Fibroblast of the conjunctiva (primary cell): ENCODE data around the gene LINGO4.

Source experiments
- DNase-seq: peaks from one replicate; pipeline ENCODE4 v3.0.0-alpha.2; 2010; ENCODE audit warnings: low read depth

The LINGO4 gene

GRCh38 chr1:151833172-151833900 lies 28.1 kb upstream of the LINGO4 start:
- DNase-seq, result no peak

- DNase-seq, result peak; percentile 27
Measured at GRCh38 chr1:151832318-151832980, 27.2 kb upstream of the LINGO4 start.

GRCh38 chr1:151831605-151832004 lies 26.4 kb upstream of the LINGO4 start, which contains the start of gene RORC:
Gene RORC (minus strand): TSS chr1:151831802. CDS start chr1:151831764, 38 bp downstream.
- no peak for DNase-seq

DNA sequence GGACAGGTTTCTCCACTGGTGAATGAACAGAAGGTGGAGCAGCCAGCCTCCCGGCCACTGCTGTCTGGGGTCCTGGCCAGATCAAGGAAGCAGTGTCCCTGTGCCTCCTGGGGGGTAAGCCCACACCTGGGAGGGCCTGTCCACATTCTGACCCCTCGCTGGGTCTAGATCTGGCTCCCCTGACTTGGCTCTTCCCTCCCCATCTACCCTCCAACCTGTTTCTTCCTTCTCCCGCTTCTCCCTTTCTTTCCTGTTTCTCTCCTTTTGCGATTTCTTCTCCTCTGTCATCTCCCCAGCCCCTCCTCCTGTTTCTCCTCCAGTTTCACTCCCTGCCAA lies 26.0 kb upstream of the LINGO4 start:
- DNase-seq, result no peak

DNA sequence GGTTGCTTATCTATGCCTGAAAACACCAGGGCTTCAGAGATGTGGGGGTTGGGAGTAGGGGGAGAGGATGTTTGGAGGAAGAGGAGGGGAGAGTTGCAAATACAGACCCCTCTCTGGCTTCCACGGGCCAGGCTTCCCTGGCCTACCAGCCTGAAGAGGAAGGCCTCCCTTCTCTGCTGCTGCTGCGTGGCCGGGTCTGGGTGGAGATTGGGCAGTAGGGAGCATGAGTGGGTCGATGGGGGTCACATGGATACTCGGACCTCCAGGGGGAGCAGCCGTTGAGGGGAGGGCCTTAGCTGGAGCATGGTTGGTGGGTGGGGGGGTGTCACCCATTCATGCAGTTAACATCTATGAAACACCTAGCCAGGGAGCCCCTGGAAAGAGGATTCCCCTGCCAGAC lies 24.8 kb upstream of the LINGO4 start:
- DNase-seq, result no peak

GRCh38 chr1:151829352-151830046 lies 24.3 kb upstream of the LINGO4 start:
- no peak for DNase-seq

GRCh38 chr1:151828921-151829320 lies 23.7 kb upstream of the LINGO4 start:
- no peak for DNase-seq

- no peak for DNase-seq
Measured at GRCh38 chr1:151827853-151828252, 22.6 kb upstream of the LINGO4 start.

DNA sequence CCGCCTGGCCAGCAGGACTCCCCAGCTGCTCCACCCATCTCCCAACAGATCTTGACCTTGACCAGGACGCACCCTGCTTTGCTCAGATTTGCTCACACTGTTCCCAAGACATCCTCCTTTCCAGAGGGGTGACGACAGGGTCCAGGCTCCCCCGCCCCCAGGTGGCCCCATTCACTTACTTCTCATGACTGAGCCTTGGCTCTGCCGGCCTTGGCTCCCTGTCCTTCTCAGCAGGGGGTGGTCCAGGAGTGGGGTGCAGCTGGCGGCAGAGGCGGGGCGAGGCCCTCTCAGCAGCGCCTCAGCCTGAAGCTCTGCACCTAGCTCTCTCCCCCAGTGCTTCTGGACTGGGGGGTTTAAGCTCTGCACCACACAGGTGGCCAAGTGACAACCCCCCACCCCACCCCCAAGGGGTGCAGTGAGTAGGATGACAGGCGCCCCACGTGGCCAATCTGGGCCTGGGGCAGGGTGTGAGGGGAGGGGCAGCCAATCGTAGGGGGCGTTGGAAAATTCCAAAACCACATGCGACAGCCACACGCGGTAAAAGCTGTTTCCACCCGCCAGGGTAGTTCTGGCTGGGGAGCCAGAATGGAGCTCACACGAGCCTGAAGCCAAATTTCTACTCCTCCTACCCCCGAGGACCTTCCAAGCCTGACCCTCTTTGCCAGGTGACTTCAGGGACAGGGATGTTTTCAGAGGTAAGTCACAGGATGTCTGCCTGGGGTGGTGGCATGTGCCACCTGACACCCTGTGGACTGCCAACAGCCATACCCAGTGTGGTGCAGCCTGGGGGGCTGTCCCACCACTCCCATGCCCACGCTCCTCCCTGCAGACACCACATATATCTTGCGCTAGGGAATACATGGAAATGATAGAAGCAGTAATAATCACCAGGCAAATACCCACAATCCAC lies 20.8 kb upstream of the LINGO4 start:
- no peak for DNase-seq

DNA sequence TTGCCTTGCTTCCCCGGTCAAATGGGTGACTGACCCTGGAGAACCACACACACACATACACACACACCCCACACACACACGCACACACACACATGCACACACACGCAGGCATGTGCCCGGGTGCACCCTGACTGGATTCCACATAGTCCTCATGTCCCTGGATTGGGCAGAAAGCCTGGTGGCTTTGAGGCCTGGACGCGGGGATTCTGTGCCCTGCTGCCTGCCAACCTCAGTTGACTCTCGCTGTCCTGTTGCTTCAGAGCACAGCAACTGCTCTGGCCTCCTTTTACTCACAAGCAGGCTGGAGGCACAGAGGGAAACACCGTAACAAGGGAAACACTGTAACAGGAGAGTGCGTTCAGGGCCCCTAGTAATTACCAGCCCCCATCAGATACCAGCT lies 20.0 kb upstream of the LINGO4 start:
- DNase-seq, result no peak

DNA sequence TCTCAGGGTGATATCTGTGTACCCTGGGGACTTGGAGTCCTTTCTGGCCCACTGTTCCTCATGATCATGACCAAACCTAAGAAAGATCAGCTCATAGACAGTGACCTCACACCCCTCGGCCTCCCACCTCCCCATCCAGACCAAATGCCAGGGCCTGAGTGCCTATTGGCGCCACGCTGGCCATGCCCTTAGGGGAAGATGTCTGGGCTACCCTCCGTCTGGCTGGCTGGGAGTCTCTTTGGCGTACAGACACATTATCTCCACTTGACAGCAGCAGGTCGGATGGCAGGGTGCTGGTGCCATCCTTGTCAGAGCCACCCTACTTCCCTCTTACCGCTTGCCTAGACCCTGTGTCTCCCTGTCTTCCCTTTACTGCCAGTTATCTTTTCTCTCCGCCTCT lies 18.0 kb upstream of the LINGO4 start:
- no peak for DNase-seq

- no peak for DNase-seq
Measured at GRCh38 chr1:151822404-151822803, 17.2 kb upstream of the LINGO4 start.

- no peak for DNase-seq
Measured at GRCh38 chr1:151820940-151821339, 15.7 kb upstream of the LINGO4 start.

- DNase-seq, result no peak
Measured at GRCh38 chr1:151819976-151820623, 14.9 kb upstream of the LINGO4 start.

DNA sequence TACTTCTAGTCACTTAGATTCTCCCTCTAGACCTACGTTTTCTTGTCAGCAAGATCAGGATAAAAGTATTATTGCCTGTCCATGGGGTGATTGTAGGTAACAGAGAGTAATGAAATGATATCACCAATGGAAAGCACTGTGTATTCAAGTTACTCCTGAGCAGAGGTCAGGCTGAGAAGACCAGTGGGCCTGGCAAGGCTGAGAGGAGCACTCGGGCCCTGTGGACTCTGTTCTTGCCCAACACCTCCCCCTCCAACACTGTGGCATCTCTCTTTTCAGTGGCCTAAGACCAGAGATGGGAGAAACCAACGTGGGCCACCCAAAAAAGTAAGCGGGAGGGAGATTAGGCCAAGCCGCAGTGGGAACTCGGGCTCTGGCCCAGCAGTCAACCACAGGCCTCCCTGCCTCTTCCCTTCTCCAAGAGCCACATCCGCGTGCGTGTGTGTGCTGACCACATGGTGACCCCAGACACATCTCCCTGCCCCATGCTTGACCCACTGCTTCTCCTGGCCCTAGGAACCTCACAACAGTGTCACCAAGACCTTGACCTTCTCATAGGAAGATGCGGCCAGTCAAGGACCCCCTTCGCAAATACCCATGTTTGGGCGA lies 14.1 kb upstream of the LINGO4 start:
- DNase-seq, result no peak

DNA sequence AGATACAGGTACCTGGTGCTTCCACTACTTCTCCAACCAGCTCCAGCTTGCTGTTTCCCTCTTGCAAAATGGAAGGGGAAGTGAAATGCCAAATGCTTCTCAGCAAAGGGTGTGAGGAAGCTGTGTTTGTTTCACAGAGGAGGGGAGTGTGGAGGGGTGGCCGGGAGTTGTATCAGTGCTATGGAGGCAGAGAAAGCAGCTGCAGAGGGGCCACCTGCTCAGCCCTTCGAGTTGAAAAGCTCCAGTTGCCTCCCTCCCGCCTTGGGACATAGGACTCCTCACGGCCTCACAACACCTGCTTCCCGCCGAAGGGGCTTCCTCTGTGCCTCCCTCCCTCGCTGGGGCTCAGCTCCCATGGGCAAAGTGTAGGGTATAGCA lies 12.1 kb upstream of the LINGO4 start:
- no peak for DNase-seq

- DNase-seq, result no peak
Measured at GRCh38 chr1:151816548-151817352, 11.5 kb upstream of the LINGO4 start.

DNA sequence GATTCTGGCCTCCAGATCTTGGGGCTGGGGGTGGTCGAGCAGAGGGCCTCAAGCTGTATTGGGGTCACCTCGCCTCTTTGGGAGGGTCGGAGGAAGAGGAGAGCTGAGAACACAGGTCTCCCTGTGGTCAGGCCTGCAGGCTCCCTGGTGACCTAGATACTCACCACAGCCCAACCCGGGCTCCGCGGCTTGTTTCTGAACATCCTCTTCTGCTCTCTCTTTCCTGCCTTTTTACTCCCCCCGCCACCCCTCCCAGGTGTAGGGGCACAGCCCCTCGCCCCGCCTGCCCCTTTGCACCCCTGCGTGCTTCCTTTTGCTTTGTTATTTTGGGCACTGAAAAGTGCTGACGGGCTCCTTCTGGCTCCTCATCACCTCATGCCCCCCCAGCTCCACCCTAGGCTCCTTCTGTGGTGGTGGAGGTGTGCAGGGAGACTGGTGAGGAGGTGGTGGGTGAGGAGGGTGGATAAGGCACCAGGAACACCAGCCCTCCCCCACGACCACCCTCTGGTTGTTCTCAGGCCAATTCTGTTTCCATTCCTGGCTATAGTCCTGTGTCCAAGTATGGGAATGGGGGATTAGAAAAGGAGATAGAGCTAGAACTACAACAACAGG lies 10.6 kb upstream of the LINGO4 start:
- DNase-seq, result no peak

DNA sequence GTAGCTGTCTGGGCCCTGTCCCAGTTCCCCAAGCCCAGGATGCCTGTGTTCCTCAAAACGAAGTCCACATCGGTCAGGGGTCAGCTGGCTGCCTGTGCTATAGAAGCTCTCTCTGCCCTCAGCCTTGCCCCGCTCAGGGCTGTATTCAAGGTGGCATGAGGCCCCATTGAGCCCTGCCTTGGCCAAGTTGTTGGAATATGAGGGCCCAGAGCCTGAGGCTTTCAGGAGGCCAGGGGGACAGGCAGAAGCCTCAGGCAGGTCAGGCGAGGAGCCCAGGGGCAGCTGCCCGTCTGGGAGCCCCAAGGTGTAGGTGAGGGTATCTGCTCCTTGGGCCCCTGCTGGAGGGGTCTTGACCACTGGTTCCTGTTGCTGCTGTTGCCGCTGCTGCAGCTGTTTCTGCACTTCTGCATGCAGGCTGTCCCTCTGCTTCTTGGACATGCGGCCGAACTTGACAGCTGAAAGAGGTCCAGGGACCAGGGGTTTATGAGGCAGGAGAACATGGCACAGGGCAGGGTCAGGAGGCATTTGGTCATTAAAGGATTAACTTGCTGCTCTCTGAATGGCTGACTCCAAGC lies 9.8 kb upstream of the LINGO4 start:
- no peak for DNase-seq

- DNase-seq, result no peak
Measured at GRCh38 chr1:151814426-151814825, 9.2 kb upstream of the LINGO4 start.
